PFSK-1 (cell line): ENCODE measurements around the gene INSL4.

ENCODE experiments used
- POLR2AphosphoS5 ChIP-seq: IDR thresholded peaks from 2 replicates; pipeline ENCODE4 v1.6.1; 2012; ENCODE audit warnings: low read depth, mild to moderate bottlenecking, control low read depth, low read length, moderate library complexity
- TAF1 ChIP-seq: IDR thresholded peaks from 2 replicates; pipeline ENCODE4 v1.6.1; 2012; ENCODE audit warnings: low read length, control low read depth, borderline replicate concordance; ENCODE audit not compliant: insufficient read depth

GRCh38 chr9:5186416-5187169 is 44.6 kb upstream of the INSL4 start:
- TF ChIP-seq POLR2AphosphoS5 (no peak), TAF1 (no peak)
